GM21529 (cell line): ENCODE results near the gene TINAGL1.
"Not testable (repeated sequence)": the region's sequence is repeated elsewhere in the genome, so short reads cannot be mapped to it uniquely, and the experiment has no call there.

Source experiments
- ATAC-seq: cut with Tn5 transposase; IDR thresholded peaks from one replicate; pipeline ENCODE4 v1.9.1; 2021; ENCODE audit not compliant: unreplicated experiment

TINAGL1 gene

GRCh38 chr1:31583995-31584868, 7.9 kb downstream of the TINAGL1 start:
- no peak for ATAC-seq

- no peak for ATAC-seq
Observed at GRCh38 chr1:31584869-31585735, 8.8 kb downstream of the TINAGL1 start.

- no peak for ATAC-seq
Observed at GRCh38 chr1:31585736-31586365, 9.5 kb downstream of the TINAGL1 start.

GRCh38 chr1:31586376-31587327, 10.3 kb downstream of the TINAGL1 start:
- ATAC-seq, result no peak

DNA sequence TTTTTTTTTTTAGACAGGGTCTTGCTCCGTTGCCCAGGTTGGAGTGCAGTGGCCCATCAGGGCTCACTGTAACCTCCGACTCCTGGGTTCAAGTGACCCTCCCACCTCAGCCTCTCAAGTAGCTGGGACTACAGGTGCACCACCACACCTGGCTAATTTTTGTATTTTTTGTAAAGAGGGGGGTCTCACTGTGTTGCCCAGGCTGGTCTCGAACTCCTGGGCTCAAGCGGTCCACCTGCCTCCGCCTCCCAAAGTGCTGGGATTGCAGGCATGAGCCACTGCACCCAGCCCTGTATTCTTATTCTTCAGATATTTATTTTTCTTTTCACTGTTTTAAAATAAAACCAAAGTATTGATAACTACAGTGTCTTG, 11.0 kb downstream of the TINAGL1 start:
- not testable (repeated sequence) for ATAC-seq

GRCh38 chr1:31587720-31588423, 11.6 kb downstream of the TINAGL1 start:
- ATAC-seq, result no peak

- ATAC-seq, result no peak
Observed at GRCh38 chr1:31588751-31589515, 12.6 kb downstream of the TINAGL1 start.

DNA sequence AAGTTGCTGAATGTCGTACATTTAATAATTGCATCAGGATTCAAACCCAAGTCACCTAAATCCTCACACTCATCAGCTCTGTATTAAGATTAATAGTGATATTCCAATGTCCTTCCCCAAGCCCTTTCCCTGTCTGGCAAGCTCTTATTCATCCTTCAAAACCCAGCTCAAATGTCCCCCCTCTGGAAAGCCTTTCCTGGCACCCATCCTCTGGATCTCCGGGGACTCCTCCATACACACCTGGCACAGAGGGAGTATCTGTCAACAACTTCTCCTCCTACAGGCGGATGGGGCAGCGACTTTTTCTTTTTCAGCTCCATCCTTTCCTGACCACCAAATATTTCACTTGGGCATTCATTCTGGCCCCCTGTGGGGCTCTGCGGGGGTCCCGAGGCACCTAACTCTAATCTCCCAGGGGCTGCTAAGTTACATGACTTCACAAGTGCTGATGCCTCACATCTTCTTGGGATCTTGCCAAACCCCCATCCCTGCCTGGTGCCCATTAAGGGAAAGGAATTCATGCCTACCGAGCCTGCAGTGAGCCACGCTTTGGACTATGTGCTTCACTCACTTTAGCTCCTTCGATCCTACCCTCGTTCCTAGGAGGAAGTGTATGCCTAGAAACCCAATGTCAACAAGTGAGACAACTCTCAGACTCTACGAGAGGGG, 15.2 kb downstream of the TINAGL1 start:
- ATAC-seq, result no peak

GRCh38 chr1:31592132-31592531, 15.8 kb downstream of the TINAGL1 start:
- ATAC-seq, result no peak

- ATAC-seq, result no peak
Observed at GRCh38 chr1:31593136-31593665, 16.9 kb downstream of the TINAGL1 start.

GRCh38 chr1:31593770-31594632, 17.7 kb downstream of the TINAGL1 start:
- ATAC-seq, result no peak

DNA sequence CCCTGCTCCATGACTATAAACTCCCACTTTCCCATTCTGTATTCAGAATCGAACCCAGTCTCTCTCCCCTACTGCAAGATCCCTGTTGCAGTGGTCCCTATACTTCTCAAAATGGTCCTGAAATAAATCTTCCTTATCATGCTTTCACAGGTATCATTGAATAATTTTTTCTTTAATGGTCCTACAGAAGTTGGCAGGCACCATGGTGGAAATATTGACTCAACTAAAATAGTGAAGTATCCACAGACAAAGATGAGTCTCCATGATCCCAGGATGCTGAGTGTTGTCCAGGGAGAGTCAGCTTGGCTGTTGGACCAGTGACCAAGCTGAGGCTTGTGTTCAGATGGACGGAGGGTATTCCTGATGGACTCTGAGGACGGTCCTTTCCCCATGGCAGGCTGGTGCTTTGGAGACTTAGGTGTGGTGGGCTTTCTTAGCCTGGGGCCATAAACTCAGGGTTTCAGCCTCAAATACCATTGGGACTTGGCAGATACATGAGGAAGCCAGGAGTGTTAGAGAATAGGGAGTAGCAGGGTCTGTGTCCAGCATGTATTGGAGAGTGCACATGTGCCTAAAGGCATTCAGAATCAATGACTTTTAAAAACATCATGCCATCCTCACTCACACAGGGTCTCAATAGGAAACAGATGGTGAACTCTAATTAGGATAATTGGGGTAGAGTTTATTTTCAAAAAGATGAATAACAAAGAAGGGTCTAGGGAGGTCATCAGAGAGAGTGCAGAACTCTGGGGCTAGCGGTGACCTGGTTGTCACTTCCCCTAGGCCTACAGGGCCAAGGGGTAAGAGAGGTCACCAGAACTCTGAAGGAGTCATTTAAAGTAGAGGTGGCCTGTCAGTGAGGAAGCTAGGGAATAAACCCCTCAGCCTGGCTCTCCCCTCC, 19.8 kb downstream of the TINAGL1 start:
- no peak for ATAC-seq

DNA sequence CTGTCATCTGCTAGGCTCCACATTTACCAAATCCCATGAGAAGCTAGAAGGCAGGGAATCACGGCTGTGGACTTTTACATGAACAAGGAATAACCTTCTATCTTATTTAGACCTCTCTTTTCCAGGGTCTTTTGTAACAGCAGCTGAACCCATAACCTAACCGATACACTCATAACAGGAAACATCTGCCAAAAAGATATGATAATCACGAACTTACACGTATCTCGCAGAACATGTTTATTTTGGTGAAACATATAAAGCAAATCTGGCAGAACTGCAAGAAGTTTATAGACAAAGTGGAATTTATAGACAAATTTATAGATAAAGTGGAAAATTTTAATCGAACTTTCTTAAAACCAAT, 20.4 kb downstream of the TINAGL1 start:
- ATAC-seq, result no peak

DNA sequence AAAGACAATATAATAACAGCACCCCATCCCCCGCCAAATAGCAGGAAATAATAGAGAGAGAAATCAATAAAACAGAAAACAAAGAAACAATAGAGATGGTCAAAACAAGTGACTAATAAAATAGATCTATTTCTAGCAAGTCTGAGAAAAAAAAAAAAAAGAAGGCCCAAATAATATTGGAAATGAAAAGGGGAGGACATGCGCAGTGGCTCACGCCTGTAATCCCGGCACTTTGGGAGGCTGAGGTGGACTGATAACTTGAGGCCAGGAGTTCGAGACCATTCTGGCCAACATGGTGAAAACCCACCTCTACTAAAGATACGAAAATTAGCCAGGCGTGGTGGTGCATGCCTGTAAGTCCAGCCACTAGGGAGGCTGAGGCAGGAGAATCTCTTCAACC, 22.7 kb downstream of the TINAGL1 start:
- no peak for ATAC-seq

- ATAC-seq, result no peak
Observed at GRCh38 chr1:31600641-31601040, 24.3 kb downstream of the TINAGL1 start.

GRCh38 chr1:31602081-31602480, 25.8 kb downstream of the TINAGL1 start:
- ATAC-seq, result no peak
